HG03469 (cell line): ENCODE results near the gene ZCCHC24.
A peak's percentile ranks its signal among the peaks of the same experiment; 100 is the strongest.
"Not testable (repeated sequence)": the region's sequence is repeated elsewhere in the genome, so short reads cannot be mapped to it uniquely, and the experiment has no call there.

Experiments used
- ATAC-seq: cut with Tn5 transposase; IDR thresholded peaks from one replicate; pipeline ENCODE4 v1.9.1; 2021; ENCODE audit warnings: mild to moderate bottlenecking, moderate library complexity, moderate number of reproducible peaks; ENCODE audit not compliant: unreplicated experiment

Gene ZCCHC24

GRCh38 chr10:79349766-79350406 is 95.5 kb downstream of the ZCCHC24 start:
- ATAC-seq = no peak

GRCh38 chr10:79349072-79349491 is 96.3 kb downstream of the ZCCHC24 start:
- ATAC-seq = no peak

GRCh38 chr10:79348640-79348988 is 96.8 kb downstream of the ZCCHC24 start:
- no peak for ATAC-seq

GRCh38 chr10:79347894-79348639 is 97.4 kb downstream of the ZCCHC24 start:
- peak; percentile 42 for ATAC-seq

GRCh38 chr10:79347226-79347893 is 98.1 kb downstream of the ZCCHC24 start, which contains the start of gene PPIF:
Gene PPIF, plus strand, starts transcription at chr10:79347469. Its CDS starts 80 bp downstream, at chr10:79347549.
- peak; percentile 77 for ATAC-seq

GRCh38 chr10:79346388-79347225 is 98.8 kb downstream of the ZCCHC24 start:
- ATAC-seq = no peak

GRCh38 chr10:79346012-79346340 is 99.4 kb downstream of the ZCCHC24 start:
- no peak for ATAC-seq

GRCh38 chr10:79345241-79346011 is 100.0 kb downstream of the ZCCHC24 start:
- no peak for ATAC-seq

- no peak for ATAC-seq
Measured at GRCh38 chr10:79344502-79345195, 100.8 kb downstream of the ZCCHC24 start.

GRCh38 chr10:79342811-79343561 is 102.4 kb downstream of the ZCCHC24 start:
- no peak for ATAC-seq

- ATAC-seq = no peak
Measured at GRCh38 chr10:79342295-79342761, 103.1 kb downstream of the ZCCHC24 start.

- ATAC-seq = no peak
Measured at GRCh38 chr10:79340646-79341244, 104.7 kb downstream of the ZCCHC24 start.

GRCh38 chr10:79339266-79339665 is 106.2 kb downstream of the ZCCHC24 start:
- no peak for ATAC-seq

GRCh38 chr10:79337783-79338469 is 107.5 kb downstream of the ZCCHC24 start:
- not testable (repeated sequence) for ATAC-seq

- ATAC-seq = no peak
Measured at GRCh38 chr10:79336739-79337138, 108.7 kb downstream of the ZCCHC24 start.

- ATAC-seq = no peak
Measured at GRCh38 chr10:79336276-79336675, 109.1 kb downstream of the ZCCHC24 start.

- ATAC-seq = no peak
Measured at GRCh38 chr10:79335470-79336235, 109.8 kb downstream of the ZCCHC24 start.
